Body of pancreas (tissue), 4 donors: ENCODE data around the gene P2RX7. TPM values are rescaled to one million over a fixed set of nuclear protein-coding genes. Genes with fewer than 3 reads are reported as not detected.
A peak's percentile ranks its signal among the peaks of the same experiment; 100 is the strongest.

Experiments
- ATAC-seq: fragments of 150-250 bp; one replicate; pipeline ENCODE4 v1.9.1; 2016
- DNase-seq, 4 donors: peaks; one replicate each; pipeline ENCODE4 v3.0.0-alpha.2; 2019
- H3K27ac ChIP-seq, 4 donors: fragments of 200-600 bp; sonication (generic); 1 replicate in 3 of 4; 2 replicates in 1 of 4; pipeline versions ENCODE4 v1.5.1 to v1.6.1; 2016 to 2019; ENCODE audit warnings: mild to moderate bottlenecking in 1 of 4, mixed read lengths in 1 of 4, moderate library complexity in 1 of 4
- H3K27me3 ChIP-seq, 2 donors: fragments of 200-600 bp; sonication (generic); one replicate each; pipeline ENCODE4 v1.6.0; 2016; ENCODE audit warnings: mild to moderate bottlenecking in 1 of 2
- H3K36me3 ChIP-seq, 2 donors: fragments of 200-600 bp; sonication (generic); replicated peaks in 1 of 2; 2 replicates each; pipeline ENCODE4 v1.5.1; 2016; ENCODE audit warnings: low read depth in 2 of 2; ENCODE audit not compliant: insufficient read depth in 1 of 2
- H3K4me1 ChIP-seq: fragments of 200-600 bp; sonication (generic); one replicate; pipeline ENCODE4 v1.6.0; 2016
- H3K4me3 ChIP-seq, 2 donors: fragments of 200-600 bp; sonication (generic); 1 replicate in 1 of 2; 2 replicates in 1 of 2; pipeline ENCODE4 v1.5.1; 2016 to 2019
- H3K9me3 ChIP-seq, 3 donors: fragments of 200-600 bp; sonication (generic); 1 replicate in 2 of 3; 2 replicates in 1 of 3; pipeline ENCODE4 v1.5.1; 2016
- CTCF ChIP-seq, 7 experiments: fragments of 450-650 bp in 4 of 7; fragments of 200-600 bp in 3 of 7; sonication (generic) in 3 of 7; IDR thresholded peaks; one replicate each; pipeline ENCODE4 v1.5.1; 2016 to 2019; ENCODE audit warnings: antibody characterized with exemption in 7 of 7
- POLR2A ChIP-seq, 3 donors: fragments of 450-650 bp; IDR thresholded peaks; one replicate each; pipeline ENCODE4 v1.6.1; 2016; ENCODE audit warnings: antibody characterized with exemption in 3 of 3, mild to moderate bottlenecking in 2 of 3
- WGBS, 2 donors: methylation state at CpG; one replicate each; pipeline ENCODE4 v1.1.5; 2017; 5-methylcytosine and 5-hydroxymethylcytosine counted together
- intact Hi-C: fragments of 100-400 bp; cut with DNase I; formaldehyde crosslinking; loops from one replicate; pipeline ENCODE4 v1.15.1; 2023
- total RNA-seq, 2 donors: library from RNA; depleted of rRNA; stranded (reverse); fragments of >200 nt; gene quantifications; one replicate each; pipeline ENCODE4 v1.1.0, GENCODE V29; 2016

Gene P2RX7
- total RNA-seq, 2 donors from 2014 or later, result 1.0 to 1.6 TPM

DNA sequence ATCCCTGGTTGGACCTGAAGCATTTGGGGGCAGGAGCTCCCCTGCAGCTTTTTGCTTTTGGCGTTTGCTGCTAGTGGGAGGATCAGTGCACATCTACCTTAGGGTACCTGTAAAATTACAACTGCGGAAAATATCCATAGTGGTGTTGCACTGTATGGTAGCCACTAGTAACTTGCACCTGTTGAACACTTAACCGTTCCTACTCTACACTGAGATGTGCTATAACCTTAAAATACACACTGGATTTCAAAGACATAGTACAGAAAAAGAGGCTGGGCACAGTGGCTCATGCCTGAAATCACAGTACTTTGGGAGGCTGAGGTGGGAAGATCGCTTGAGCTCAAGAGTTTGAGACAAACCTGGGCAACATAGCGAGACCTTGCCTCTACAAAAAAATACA, 80.2 kb downstream of the P2RX7 start:
- TF ChIP-seq POLR2A (IDR thresholded peaks at IDR 0.05) (no peak), CTCF (IDR thresholded peaks at IDR 0.05) (no peak)
- H3K9me3 ChIP-seq, result no peaks in the 10 kb centered on the region
- 88 to 91% methylated on average over 5 of the region's 5 CpGs for WGBS, 2 donors
- intact Hi-C loops, result no loop called here
- H3K4me3 ChIP-seq, result no peak overlapping the region
- ATAC-seq (no peak), DNase-seq (no peak)
- no peaks in the 10 kb centered on the region for H3K36me3 ChIP-seq
- peaks cover 68% of the 10 kb centered on the region for H3K4me1 ChIP-seq
- no peaks in the 10 kb centered on the region for H3K27me3 ChIP-seq
- peak overlapping the region in 2 of 4 donors; percentile 23 to 91 for H3K27ac ChIP-seq

DNA sequence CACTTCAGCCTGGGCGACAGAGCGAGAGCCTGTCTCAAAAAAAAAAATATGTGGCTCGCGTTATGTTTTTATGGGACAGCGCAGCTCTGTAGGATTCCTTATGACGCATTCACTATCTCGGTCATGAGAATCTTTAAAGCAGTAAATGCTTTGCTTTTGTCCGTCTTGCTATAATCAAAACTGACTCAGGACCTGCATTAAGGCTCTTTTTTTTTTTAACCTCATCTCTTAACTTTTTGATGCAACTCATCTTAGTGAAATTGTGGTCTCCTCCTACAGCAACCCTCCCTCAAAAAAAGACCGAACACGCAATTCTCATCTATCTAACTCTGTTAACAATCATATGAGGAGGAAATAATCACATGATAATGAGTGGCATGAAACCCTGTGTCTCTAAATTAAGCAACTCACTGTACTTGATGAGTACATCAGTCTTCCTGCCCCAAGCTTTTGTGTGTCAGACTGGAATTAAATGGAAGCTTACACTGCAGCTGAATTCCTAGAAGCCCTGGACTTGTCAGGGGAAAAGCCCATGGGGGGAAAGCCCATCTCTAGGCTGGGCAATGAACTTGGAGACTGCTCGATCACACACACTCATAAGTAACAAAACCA, 81.6 kb downstream of the P2RX7 start:
- H3K4me1 ChIP-seq, result peaks cover 81% of the 10 kb centered on the region
- intact Hi-C loops, result no loop called here
- peak overlapping the region; percentile 71 to 91 (median 88) for H3K27ac ChIP-seq

DNA sequence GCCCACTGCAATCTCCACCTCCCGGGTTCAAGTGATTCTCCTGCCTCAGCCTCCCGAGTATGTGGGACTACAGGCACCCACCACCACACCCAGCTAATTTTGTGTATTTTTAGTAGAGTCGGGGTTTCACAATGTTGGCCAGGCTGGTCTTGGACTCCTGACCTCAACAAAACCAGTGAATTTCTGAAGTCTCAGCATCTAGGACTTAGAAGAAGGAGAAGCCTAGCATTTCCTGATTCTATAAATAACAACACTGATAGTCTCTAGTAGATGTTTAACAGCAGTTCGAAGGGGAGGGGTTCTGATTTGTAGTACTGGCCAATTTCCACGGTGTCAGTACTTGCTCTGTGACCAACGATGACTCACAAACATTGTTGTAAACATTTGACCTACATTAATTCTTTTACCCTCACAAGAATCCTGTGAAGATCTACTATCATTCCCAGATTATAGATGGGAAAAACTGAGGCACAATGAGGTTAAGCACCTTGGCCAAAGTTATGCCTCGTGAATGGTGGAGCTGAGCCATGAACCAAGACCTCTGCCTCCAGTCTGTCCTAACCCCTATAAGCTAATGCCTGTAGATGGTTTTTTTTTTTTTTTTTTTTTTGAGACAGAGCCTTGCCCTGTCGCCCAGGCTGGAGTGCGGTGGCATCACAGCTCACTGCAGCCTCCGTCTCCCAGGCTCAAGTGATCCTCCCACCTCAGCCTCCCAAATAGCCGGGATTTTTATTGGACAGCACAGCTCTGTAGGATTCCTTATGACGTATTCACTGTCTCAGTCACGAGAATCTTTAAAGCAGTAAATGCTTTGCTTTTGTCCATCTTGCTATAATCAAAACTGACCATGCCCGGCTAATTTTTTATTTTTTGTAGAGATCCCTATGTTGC, 82.4 kb downstream of the P2RX7 start:
- H3K9me3 ChIP-seq, result no peaks in the 10 kb centered on the region
- DNase-seq (peak; percentile 59 to 91 (median 80)), ATAC-seq (peak; percentile 76)
- intact Hi-C loops, result no loop called here
- H3K27me3 ChIP-seq, result no peaks in the 10 kb centered on the region
- TF ChIP-seq POLR2A (IDR thresholded peaks at IDR 0.05) (no peak), CTCF (IDR thresholded peaks at IDR 0.05) (no peak)
- H3K27ac ChIP-seq, result peak overlapping the region; percentile 71 to 91 (median 88)
- peaks cover 87% of the 10 kb centered on the region for H3K4me1 ChIP-seq
- WGBS, 2 donors, result 27 to 33% methylated on average over 14 of the region's 14 CpGs
- H3K4me3 ChIP-seq, result no peak overlapping the region
- no peaks in the 10 kb centered on the region for H3K36me3 ChIP-seq

More for the DNA sequence above, 81.6 kb downstream of the P2RX7 start:
- H3K9me3 ChIP-seq, result no peaks in the 10 kb centered on the region
- 56 to 58% methylated on average over 11 of the region's 11 CpGs for WGBS, 2 donors
- ATAC-seq (no peak), DNase-seq (no peak)
- no peaks in the 10 kb centered on the region for H3K27me3 ChIP-seq
- no peaks in the 10 kb centered on the region for H3K36me3 ChIP-seq
- no peak overlapping the region for H3K4me3 ChIP-seq
- TF ChIP-seq CTCF (IDR thresholded peaks at IDR 0.05) (no peak), POLR2A (IDR thresholded peaks at IDR 0.05) (no peak)

- peak overlapping the region; percentile 71 to 91 (median 88) for H3K27ac ChIP-seq
- no peaks in the 10 kb centered on the region for H3K9me3 ChIP-seq
- TF ChIP-seq POLR2A (IDR thresholded peaks at IDR 0.05) (no peak), CTCF (IDR thresholded peaks at IDR 0.05) (no peak)
- WGBS, 2 donors, result 79 to 90% methylated on average over 4 of the region's 4 CpGs
- H3K27me3 ChIP-seq, result no peaks in the 10 kb centered on the region
- intact Hi-C loops, result no loop called here
- ATAC-seq (no peak), DNase-seq (no peak)
- no peak overlapping the region for H3K4me3 ChIP-seq
- peaks cover 90% of the 10 kb centered on the region for H3K4me1 ChIP-seq
- H3K36me3 ChIP-seq, result peaks cover 0 to 2% of the 10 kb centered on the region in 2 donors
These were observed 83.4 kb downstream of the P2RX7 start for GRCh38 chr12:121216102-121216501.
